ENCODE results near the gene PLK4.

PLK4 gene

DNA sequence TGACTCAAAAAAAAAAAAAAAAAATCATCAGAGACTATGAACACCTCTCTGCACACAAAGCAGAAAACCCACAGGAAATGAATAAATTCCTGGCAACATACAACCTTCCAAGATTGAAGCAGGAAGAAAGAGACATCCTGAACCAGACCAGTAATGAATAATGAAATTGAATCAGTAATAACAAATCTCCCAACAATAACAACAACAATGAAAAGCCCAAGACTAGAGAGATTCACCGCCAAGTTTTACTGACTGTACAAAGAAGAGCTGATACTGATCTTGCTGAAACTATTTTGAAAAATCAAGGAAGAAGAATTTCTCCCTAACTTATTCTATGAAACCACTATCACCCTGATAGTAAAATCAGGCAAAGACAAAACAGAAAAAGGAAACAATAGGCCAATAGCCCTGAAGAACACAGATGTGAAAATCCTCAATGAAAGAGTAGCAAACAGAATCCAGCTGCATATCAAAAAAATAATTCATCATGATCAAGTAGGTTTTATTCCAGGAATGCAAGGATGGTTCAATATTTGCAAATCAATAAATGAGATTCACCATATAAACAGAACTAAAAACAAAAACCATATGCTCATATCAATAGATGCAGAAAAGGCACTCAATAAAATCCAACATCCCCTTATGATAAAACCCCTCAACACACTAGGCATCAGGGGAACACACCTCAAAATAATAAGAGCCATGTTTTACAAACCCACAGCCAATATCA lies 31.0 kb upstream of the PLK4 start:
- TF ChIP-seq CTCF (IDR thresholded peaks at IDR 0.05; ENCODE audit: low read depth, low read length) = no peak
- no peak for DNase-seq (ENCODE audit: extremely low read depth, low read depth)

GRCh38 chr4:127852661-127853060 lies 28.0 kb upstream of the PLK4 start:
- no peak for DNase-seq (ENCODE audit: extremely low read depth, low read depth)
- no peak for TF ChIP-seq CTCF (IDR thresholded peaks at IDR 0.05; ENCODE audit: low read depth, low read length)

GRCh38 chr4:127856196-127856812 lies 24.4 kb upstream of the PLK4 start:
- DNase-seq (ENCODE audit: extremely low read depth, low read depth) = no peak
- TF ChIP-seq CTCF (IDR thresholded peaks at IDR 0.05; ENCODE audit: low read depth, low read length) = no peak

DNA sequence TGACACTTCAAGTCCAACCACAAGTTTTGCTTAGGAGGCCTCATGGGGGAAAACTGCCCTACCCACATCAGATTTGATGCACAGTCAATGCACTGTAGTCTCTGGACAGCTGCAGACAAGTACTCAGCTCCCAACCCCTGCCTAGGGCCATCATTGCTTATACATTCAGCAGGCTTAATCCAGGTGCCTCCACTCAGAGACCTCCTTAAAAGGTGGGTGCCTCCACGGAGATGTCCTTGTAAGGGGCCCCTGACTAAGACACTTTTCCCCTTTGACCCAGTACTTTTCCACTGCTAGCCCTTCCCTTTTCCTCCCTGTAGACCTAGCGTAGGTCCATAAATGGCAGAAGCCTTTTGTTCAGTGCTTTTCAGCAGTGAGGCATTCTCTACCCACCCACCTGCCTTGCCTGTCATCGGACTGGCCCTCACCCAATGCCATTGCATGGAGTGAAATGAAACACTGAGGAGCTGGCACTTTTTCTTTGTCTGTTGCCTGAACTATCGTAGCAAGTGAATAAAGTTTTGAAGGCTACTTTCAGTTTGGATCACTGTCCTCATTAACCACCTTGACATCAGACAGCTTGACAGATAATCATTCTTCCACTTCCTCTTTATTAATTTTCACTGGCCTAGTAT lies 23.8 kb upstream of the PLK4 start:
- peak; percentile 42 for DNase-seq (ENCODE audit: extremely low read depth, low read depth)
- no peak for TF ChIP-seq CTCF (IDR thresholded peaks at IDR 0.05; ENCODE audit: low read depth, low read length)

DNA sequence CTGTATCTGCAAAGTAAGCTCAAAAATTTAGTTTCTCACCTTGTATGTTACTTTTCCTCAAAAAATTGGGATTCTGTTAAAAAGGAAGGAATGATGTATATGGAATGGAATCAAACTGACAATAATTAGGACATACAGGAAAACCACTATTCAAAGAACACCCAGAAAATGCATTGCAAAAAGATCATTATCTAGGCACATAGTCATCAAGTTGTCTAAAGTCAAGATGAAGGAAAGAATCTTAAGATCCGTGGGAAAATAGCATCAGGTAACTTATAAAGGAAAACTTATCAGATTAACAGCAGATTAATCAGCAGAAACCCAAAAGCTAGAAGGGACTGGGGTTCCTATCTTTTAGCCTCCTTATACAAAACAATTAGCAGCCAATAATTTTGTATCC lies 23.1 kb upstream of the PLK4 start:
- TF ChIP-seq CTCF (IDR thresholded peaks at IDR 0.05; ENCODE audit: low read depth, low read length) = no peak
- DNase-seq (ENCODE audit: extremely low read depth, low read depth) = no peak

DNA sequence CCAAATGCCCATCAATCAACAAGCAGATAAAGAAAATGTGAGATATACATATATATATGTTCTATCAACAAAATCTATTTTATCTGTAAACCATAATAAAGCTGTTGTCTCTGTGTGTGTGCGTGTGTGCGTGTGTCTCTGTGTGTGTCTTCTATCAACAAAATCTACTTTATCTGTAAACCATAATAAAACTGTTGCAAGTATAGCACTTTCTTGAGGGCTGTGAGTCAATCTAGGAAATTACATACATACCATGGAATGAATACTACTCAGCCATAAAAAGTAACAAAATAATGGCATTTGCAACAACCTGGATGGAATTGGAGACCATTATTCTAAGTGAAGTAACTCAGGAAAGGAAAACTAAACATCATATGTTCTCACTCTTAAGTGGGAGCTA lies 12.5 kb upstream of the PLK4 start:
- no peak for DNase-seq (ENCODE audit: extremely low read depth, low read depth)
- TF ChIP-seq CTCF (IDR thresholded peaks at IDR 0.05; ENCODE audit: low read depth, low read length) = no peak

GRCh38 chr4:127870281-127870680 lies 10.4 kb upstream of the PLK4 start:
- no peak for DNase-seq (ENCODE audit: extremely low read depth, low read depth)
- TF ChIP-seq CTCF (IDR thresholded peaks at IDR 0.05; ENCODE audit: low read depth, low read length) = no peak
